D721Med (cell line): ENCODE results near the gene VPS26A.
"Not testable (repeated sequence)": the region's sequence is repeated elsewhere in the genome, so short reads cannot be mapped to it uniquely, and the experiment has no call there.

Source experiments
- DNase-seq: peaks from one replicate; pipeline ENCODE4 v3.0.0; 2011; ENCODE audit warnings: low spot score; ENCODE audit not compliant: insufficient read length
- FAIRE-seq: peaks from 2 replicates; lab custom pipeline; 2011; peaks lifted over from hg19 to GRCh38; lab: Jason Lieb, UNC
- TF ChIP-seq, protein P1 (sequence below): IDR thresholded peaks from 2 replicates; pipeline ENCODE4 v1.5.1; 2012; ENCODE audit warnings: mild to moderate bottlenecking, control low read depth; ENCODE audit not compliant: insufficient read depth; ENCODE audit errors: missing control alignments

VPS26A gene

DNA sequence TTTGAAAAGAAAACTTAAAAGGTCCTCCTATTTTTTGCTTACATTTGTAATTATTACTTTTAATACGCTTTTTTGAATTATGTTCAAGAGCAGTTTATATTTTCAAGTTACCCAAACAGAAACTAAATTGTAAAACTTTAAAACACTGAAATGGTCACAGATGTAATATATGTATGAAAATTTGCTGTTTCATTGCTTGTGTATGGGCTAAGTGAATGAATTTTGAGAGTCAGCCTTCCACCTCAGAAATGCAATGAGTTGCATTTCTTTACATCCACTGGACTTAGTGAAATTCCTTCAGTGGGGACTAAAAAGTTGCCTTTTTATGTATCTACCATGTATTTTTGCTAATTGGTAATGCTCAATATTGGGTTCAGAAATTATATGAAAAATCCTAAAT, 1.6 kb downstream of the VPS26A start:
- TF ChIP-seq, protein P1, sequence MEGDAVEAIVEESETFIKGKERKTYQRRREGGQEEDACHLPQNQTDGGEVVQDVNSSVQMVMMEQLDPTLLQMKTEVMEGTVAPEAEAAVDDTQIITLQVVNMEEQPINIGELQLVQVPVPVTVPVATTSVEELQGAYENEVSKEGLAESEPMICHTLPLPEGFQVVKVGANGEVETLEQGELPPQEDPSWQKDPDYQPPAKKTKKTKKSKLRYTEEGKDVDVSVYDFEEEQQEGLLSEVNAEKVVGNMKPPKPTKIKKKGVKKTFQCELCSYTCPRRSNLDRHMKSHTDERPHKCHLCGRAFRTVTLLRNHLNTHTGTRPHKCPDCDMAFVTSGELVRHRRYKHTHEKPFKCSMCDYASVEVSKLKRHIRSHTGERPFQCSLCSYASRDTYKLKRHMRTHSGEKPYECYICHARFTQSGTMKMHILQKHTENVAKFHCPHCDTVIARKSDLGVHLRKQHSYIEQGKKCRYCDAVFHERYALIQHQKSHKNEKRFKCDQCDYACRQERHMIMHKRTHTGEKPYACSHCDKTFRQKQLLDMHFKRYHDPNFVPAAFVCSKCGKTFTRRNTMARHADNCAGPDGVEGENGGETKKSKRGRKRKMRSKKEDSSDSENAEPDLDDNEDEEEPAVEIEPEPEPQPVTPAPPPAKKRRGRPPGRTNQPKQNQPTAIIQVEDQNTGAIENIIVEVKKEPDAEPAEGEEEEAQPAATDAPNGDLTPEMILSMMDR: no peak
- DNase-seq: no peak
- FAIRE-seq: no peak

DNA sequence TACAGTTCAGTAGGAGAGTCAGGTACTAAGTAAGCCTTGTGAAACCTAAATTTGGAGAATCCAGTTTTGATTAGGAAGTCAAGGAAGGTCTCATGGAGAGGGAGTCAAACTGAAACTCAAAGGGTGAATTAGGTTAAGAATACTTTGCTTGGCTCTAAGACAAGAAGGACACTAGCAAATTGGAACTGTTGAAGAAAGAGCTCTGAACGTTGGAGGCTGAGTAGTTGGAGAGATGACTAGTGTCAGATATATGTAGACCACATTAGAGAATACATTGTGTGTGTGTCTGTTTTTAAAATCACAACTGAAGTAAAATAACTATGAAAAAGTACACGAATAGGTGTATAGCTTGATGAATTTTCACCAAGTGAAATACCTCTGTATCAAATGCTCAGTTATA, 6.3 kb downstream of the VPS26A start:
- TF ChIP-seq, protein P1: no peak
- FAIRE-seq (no peak), DNase-seq (no peak)

DNA sequence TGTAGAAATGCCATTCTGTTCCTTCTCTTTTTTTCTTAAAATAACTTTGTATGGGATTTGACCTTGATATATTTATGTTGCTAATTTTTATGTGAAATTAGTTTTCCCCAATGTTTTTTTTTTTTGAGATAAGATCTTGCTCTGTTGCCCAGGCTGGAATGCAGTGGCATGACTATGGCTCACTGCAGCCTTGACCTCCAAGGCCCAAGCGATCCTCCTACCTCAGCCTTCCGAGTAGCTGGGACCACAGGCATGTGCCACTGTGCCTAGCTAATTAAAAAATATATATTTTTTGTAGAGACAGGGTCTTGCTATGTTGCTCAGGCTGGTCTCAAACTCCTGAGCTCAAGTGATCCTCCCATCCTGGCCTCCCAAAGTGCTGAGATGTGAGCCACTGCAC, 16.0 kb downstream of the VPS26A start:
- no peak for FAIRE-seq
- TF ChIP-seq, protein P1: no peak
- no peak for DNase-seq

DNA sequence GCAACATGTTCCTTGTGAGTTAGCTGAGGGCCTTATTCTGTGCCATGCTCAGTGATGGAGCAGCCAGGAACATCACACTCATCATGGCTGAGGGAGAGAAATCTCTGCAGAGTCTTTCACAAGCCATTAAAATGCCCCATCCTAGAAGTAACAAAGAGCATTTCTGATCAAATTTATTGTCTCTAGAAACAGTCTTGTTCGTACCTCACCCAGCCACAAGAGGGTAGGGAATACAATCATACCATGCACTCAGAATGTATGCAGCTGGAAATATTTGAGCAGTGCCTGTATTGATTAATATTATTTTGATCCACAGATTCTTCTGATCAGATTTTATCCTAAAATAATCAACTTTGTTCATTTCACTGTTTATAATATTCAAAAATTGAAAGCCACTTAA, 17.3 kb downstream of the VPS26A start:
- no peak for FAIRE-seq
- DNase-seq: no peak
- TF ChIP-seq, protein P1: no peak

DNA sequence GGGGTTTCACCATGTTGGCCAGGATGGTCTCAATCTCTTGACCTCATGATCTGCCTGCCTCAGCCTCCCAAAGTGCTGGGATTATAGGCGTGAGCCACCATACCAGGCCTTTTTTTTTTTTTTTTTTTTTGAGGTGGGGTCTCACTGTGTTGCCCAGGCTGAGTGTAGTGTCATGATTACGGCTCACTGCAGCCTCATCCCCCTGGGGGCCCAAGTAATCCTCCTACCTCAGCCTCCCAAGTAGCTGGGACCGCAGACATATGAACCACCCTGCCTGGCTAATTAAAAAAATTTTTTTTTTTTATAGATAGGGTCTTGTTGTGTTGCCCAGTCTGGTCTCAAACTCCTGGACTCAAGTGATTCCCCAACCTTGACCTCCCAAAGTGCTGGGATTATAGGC, 18.1 kb downstream of the VPS26A start:
- not testable (repeated sequence) for FAIRE-seq

DNA sequence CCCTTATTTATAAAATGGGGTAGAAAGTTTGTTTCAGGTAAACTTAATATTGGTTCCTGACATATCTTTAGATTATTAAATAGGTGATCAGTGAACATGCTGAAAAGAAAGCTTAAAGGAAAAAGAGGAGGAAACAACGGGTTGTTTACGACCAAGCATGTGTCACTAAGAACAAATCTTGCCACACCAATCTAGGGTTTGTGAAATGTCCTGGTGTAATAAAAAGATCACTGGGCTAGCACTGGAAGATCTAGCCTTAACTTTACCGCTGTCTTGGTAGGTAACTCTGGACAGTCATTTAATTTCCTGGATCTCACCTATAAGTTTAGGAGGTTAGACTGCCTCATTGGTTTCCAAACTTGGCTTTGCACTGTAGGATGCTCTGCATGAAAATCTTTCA, 19.0 kb downstream of the VPS26A start:
- DNase-seq (no peak), FAIRE-seq (no peak)
- TF ChIP-seq, protein P1: no peak

More for the DNA sequence above, 18.1 kb downstream of the VPS26A start:
- DNase-seq: not testable (repeated sequence)

DNA sequence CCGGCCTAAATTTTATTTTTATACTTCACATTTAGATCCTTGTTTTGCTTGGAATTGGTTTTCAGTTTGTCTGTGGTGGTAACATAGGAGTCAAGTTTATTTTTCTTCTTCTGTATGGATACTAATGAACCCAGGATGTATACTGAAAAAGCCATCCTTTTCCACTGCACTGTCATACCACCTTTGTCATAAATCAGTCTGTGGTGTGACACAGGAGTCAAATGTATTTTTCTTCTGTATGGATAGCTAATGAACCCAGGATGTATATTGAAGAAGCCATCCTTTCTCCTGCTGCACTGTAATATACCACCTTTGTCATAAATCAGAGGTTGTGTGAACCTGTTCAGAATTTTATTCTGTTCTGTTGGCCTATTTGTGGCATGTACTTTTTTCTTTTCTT, 21.4 kb downstream of the VPS26A start:
- FAIRE-seq (no peak), DNase-seq (no peak)
- TF ChIP-seq, protein P1: no peak

DNA sequence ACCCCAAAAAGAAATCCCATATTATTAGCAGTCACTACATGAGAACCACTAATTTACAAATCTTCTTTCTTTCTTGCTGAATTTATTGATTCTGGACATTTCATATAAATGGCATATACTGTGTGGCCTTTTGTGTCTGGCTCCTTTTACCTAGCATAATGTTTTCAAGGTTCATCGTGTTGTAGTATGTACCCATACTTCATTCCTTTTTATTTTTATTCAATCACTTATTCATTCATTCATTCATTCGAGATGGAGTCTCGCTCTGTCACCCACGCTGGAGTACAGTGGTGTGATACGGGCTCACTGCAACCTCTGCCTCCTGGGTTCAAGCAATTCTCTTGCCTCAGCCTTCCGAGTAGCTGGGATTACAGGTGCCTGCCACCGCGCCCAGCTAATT, 21.9 kb downstream of the VPS26A start:
- peak; percentile 11 for FAIRE-seq
- TF ChIP-seq, protein P1: no peak
- no peak for DNase-seq
